WTC11 (cell line): ENCODE data around the gene NRXN3. TPM values are rescaled to one million over a fixed set of nuclear protein-coding genes. Genes with fewer than 3 reads are reported as not detected.

Experiments
- ATAC-seq: fragments of 200-7000 bp; cut with Tn5 transposase; 2 replicates; pipeline ENCODE4 v1.10.0; 2021; ENCODE audit warnings: mild to moderate bottlenecking, moderate library complexity
- CTCF ChIA-PET: fragments of 300-600 bp; sonication (Branson Sonifier 250); formaldehyde crosslinking; loops from one replicate; lab custom pipeline; 2021; ENCODE audit warnings: antibody characterized with exemption; lab: Charles Lee
- POLR2A ChIA-PET: fragments of 350-600 bp; sonication (Branson Sonifier 250); formaldehyde crosslinking; loops from one replicate; lab custom pipeline; 2021; ENCODE audit warnings: antibody characterized with exemption; lab: Charles Lee
- DNase-seq: peaks from one replicate; pipeline ENCODE4 v3.0.0; 2021; ENCODE audit warnings: low spot score
- H3K27ac Mint-ChIP-seq: 2 replicates; pipeline ENCODE4 v1.8.0; 2021; ENCODE audit warnings: mixed read lengths
- H3K27me3 Mint-ChIP-seq: 2 replicates; pipeline ENCODE4 v1.8.0; 2021; ENCODE audit warnings: low read depth, mild to moderate bottlenecking, moderate library complexity, mixed read lengths
- H3K36me3 Mint-ChIP-seq: 2 replicates; pipeline ENCODE4 v1.8.0; 2021; ENCODE audit warnings: mixed read lengths
- H3K4me1 Mint-ChIP-seq: 2 replicates; pipeline ENCODE4 v1.8.0; 2022; ENCODE audit warnings: mixed read lengths
- H3K4me3 Mint-ChIP-seq: 2 replicates; pipeline ENCODE4 v1.8.0; 2021; ENCODE audit warnings: mild to moderate bottlenecking, moderate library complexity, mixed read lengths
- H3K9me3 Mint-ChIP-seq: 2 replicates; pipeline ENCODE4 v1.8.0; 2021; ENCODE audit warnings: mixed read lengths
- EMX1 ChIP-seq: fragments of 250-450 bp; sonication (Bioruptor Pico); IDR thresholded peaks from 2 replicates; pipeline ENCODE4 v1.8.0; 2021; ENCODE audit warnings: mild to moderate bottlenecking
- JUN ChIP-seq: sonication (generic); formaldehyde crosslinking; IDR thresholded peaks from 2 replicates; pipeline ENCODE4 v1.8.0; 2023; ENCODE audit warnings: mild to moderate bottlenecking, missing genetic modification reagents
- MYBL2 ChIP-seq: sonication (generic); formaldehyde crosslinking; IDR thresholded peaks from 2 replicates; pipeline ENCODE4 v1.8.1; 2023; ENCODE audit warnings: mild to moderate bottlenecking, moderate library complexity, missing genetic modification reagents
- NFATC4 ChIP-seq: fragments of 250-450 bp; sonication (Bioruptor Pico); IDR thresholded peaks from 2 replicates; pipeline ENCODE4 v1.9.0; 2021; ENCODE audit warnings: mild to moderate bottlenecking
- NFE2L1 ChIP-seq: sonication (generic); formaldehyde crosslinking; IDR thresholded peaks from 2 replicates; pipeline ENCODE4 v1.8.1; 2023; ENCODE audit warnings: missing genetic modification reagents
- NR1H2 ChIP-seq: sonication (generic); formaldehyde crosslinking; IDR thresholded peaks from 2 replicates; pipeline ENCODE4 v1.9.0; 2021; ENCODE audit warnings: mild to moderate bottlenecking, moderate library complexity, missing genetic modification reagents
- OVOL2 ChIP-seq: fragments of 250-450 bp; sonication (Bioruptor Pico); IDR thresholded peaks from 2 replicates; pipeline ENCODE4 v1.9.0; 2021; ENCODE audit warnings: mild to moderate bottlenecking, borderline replicate concordance
- TEAD4 ChIP-seq: sonication (generic); formaldehyde crosslinking; IDR thresholded peaks from 2 replicates; pipeline ENCODE4 v1.8.0; 2022; ENCODE audit warnings: mild to moderate bottlenecking, missing genetic modification reagents
- ZNF121 ChIP-seq: sonication (generic); formaldehyde crosslinking; IDR thresholded peaks from 2 replicates; pipeline ENCODE4 v1.8.0; 2023; ENCODE audit warnings: missing genetic modification reagents
- total RNA-seq: library from RNA; stranded (reverse); gene quantifications from 3 replicates; pipeline ENCODE4 v1.2.3, GENCODE V29; 2021
- TF ChIP-seq, protein P1 (sequence below): sonication (generic); formaldehyde crosslinking; IDR thresholded peaks from 2 replicates; pipeline ENCODE4 v1.8.0; 2022; ENCODE audit warnings: mild to moderate bottlenecking, missing genetic modification reagents
- TF ChIP-seq, protein P2 (sequence below): fragments of 250-450 bp; sonication (Bioruptor Pico); IDR thresholded peaks from 2 replicates; pipeline ENCODE4 v1.9.0; 2021; ENCODE audit warnings: mild to moderate bottlenecking
- TF ChIP-seq, protein P3 (sequence below): sonication (generic); formaldehyde crosslinking; IDR thresholded peaks from 2 replicates; pipeline ENCODE4 v1.8.1; 2022; ENCODE audit warnings: missing genetic modification reagents, borderline replicate concordance
- TF ChIP-seq, protein P4 (sequence below): sonication (generic); formaldehyde crosslinking; IDR thresholded peaks from 2 replicates; pipeline ENCODE4 v1.8.1; 2022; ENCODE audit warnings: mild to moderate bottlenecking, missing genetic modification reagents, moderate library complexity, borderline replicate concordance
- TF ChIP-seq, protein P5 (sequence below): fragments of 250-450 bp; sonication (Bioruptor Pico); IDR thresholded peaks from 2 replicates; pipeline ENCODE4 v1.9.0; 2021; ENCODE audit warnings: mild to moderate bottlenecking, borderline replicate concordance

The NRXN3 gene
- total RNA-seq, 1 experiment from 2014 or later, result 3.0 TPM

DNA sequence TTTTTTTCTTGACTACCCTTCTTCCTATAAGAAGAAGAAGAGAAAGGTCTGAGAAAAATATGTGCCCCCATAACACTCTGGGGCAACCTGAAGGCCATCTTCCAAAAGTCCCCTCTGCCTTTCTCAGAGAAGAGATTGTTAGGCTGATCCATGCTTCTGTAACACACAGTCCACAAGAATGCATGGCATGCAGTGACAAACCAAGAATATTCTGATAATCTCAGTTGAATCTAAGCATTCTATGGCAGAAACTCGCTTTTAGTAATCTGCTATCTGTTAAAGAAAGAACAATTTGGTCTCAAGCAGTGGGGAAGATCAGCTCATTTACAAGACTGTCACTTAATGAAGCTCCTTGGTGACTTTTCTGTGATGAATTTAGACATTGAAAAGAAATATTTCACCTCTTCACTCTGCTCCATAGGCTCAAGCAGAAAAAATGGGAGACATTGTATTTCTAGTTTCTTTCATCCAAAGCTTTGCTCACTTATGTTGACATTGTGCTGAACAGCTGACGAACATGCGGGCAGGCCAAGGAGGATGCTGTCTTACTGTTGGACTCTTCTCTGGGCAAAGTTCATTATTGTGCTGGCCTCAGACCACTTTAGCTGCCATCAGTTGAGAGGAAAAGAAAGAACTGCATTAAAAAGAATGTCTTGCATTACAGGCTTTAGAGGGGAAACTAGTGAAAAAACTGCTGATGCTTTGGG, 1084.0 kb downstream of the NRXN3 start (continued):
- TF ChIP-seq, protein P1, sequence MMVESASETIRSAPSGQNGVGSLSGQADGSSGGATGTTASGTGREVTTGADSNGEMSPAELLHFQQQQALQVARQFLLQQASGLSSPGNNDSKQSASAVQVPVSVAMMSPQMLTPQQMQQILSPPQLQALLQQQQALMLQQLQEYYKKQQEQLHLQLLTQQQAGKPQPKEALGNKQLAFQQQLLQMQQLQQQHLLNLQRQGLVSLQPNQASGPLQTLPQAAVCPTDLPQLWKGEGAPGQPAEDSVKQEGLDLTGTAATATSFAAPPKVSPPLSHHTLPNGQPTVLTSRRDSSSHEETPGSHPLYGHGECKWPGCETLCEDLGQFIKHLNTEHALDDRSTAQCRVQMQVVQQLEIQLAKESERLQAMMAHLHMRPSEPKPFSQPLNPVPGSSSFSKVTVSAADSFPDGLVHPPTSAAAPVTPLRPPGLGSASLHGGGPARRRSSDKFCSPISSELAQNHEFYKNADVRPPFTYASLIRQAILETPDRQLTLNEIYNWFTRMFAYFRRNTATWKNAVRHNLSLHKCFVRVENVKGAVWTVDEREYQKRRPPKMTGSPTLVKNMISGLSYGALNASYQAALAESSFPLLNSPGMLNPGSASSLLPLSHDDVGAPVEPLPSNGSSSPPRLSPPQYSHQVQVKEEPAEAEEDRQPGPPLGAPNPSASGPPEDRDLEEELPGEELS (CRISPR knock-in tag), result no peak
- TF ChIP-seq, all 79 proteins: peak for 0

DNA sequence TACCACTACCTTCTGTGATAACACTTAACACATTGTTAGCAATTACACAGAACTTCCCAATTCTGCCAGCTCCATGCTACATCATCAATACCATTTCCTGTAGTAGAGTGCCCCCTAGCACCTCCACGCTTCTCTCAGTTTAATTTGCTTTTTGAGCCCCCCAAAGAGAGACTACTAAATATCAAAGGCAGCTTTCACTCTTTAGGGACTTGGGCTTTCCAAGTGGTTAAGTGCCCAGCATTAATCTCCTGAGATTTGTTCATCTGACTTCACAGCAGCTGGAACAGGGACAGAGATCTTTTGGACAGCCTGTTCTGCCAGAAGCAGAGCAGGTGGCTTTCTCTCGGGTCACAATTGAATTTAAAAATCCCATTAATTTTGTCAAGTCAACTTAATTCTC, 1086.2 kb downstream of the NRXN3 start:
- DNase-seq (no peak), ATAC-seq (peak; percentile 44)
- Mint-ChIP-seq H3K27ac (no peak overlapping the region), H3K4me1 (0 out of 2 replicates have a peak, but pooled peaks cover 3% of the 10 kb centered on the region), H3K36me3 (peaks cover 19% of the 10 kb centered on the region), H3K9me3 (peaks cover 37% of the 10 kb centered on the region), H3K27me3 (peaks cover 6% of the 10 kb centered on the region; the same call in 1 of the 2 replicates), H3K4me3 (no peak overlapping the region)
- ChIA-PET POLR2A (no interaction called here), CTCF (interaction anchor here (1.0 kb wide), 1 partner anchor 120 kb away, joined by 3 read pairs; no protein-coding TSS in a partner anchor)
- TF ChIP-seq NFE2L1 (CRISPR knock-in tag) (no peak), NR1H2 (CRISPR knock-in tag) (no peak), MYBL2 (CRISPR knock-in tag) (no peak), JUN (CRISPR knock-in tag) (no peak), OVOL2 (CRISPR knock-in tag) (no peak), EMX1 (CRISPR knock-in tag) (no peak), NFATC4 (CRISPR knock-in tag) (no peak), TEAD4 (CRISPR knock-in tag) (no peak), ZNF121 (CRISPR knock-in tag) (no peak)
- TF ChIP-seq, protein P2, sequence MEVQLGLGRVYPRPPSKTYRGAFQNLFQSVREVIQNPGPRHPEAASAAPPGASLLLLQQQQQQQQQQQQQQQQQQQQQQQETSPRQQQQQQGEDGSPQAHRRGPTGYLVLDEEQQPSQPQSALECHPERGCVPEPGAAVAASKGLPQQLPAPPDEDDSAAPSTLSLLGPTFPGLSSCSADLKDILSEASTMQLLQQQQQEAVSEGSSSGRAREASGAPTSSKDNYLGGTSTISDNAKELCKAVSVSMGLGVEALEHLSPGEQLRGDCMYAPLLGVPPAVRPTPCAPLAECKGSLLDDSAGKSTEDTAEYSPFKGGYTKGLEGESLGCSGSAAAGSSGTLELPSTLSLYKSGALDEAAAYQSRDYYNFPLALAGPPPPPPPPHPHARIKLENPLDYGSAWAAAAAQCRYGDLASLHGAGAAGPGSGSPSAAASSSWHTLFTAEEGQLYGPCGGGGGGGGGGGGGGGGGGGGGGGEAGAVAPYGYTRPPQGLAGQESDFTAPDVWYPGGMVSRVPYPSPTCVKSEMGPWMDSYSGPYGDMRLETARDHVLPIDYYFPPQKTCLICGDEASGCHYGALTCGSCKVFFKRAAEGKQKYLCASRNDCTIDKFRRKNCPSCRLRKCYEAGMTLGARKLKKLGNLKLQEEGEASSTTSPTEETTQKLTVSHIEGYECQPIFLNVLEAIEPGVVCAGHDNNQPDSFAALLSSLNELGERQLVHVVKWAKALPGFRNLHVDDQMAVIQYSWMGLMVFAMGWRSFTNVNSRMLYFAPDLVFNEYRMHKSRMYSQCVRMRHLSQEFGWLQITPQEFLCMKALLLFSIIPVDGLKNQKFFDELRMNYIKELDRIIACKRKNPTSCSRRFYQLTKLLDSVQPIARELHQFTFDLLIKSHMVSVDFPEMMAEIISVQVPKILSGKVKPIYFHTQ (CRISPR knock-in tag), result no peak
- TF ChIP-seq, protein P3, sequence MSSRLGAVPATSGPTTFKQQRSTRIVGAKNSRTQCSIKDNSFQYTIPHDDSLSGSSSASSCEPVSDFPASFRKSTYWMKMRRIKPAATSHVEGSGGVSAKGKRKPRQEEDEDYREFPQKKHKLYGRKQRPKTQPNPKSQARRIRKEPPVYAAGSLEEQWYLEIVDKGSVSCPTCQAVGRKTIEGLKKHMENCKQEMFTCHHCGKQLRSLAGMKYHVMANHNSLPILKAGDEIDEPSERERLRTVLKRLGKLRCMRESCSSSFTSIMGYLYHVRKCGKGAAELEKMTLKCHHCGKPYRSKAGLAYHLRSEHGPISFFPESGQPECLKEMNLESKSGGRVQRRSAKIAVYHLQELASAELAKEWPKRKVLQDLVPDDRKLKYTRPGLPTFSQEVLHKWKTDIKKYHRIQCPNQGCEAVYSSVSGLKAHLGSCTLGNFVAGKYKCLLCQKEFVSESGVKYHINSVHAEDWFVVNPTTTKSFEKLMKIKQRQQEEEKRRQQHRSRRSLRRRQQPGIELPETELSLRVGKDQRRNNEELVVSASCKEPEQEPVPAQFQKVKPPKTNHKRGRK (CRISPR knock-in tag), result no peak

DNA sequence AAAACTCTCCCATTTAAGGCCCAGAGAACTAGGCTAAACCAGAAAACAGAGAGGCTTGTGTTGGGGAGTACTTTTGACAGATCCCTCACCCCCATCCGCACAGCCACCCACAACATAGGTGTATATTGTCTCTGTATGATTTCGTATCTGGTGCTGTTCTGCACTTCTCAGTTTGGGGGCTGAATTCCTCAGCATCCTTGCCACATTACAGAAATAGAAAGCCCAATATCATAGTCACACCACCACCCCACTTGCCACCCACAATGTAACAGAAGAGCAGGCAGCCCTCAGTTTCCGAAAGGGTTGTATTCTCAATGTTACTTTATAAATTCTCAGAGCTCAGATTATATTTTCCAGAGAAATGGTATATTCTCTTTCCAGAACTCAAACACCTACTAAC, 1090.2 kb downstream of the NRXN3 start:
- 0 out of 2 replicates have a peak, but pooled peaks cover 5% of the 10 kb centered on the region for H3K4me1 Mint-ChIP-seq
- POLR2A ChIA-PET, result no interaction called here
- peaks cover 30% of the 10 kb centered on the region for H3K9me3 Mint-ChIP-seq
- TF ChIP-seq, protein P4, sequence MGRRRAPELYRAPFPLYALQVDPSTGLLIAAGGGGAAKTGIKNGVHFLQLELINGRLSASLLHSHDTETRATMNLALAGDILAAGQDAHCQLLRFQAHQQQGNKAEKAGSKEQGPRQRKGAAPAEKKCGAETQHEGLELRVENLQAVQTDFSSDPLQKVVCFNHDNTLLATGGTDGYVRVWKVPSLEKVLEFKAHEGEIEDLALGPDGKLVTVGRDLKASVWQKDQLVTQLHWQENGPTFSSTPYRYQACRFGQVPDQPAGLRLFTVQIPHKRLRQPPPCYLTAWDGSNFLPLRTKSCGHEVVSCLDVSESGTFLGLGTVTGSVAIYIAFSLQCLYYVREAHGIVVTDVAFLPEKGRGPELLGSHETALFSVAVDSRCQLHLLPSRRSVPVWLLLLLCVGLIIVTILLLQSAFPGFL, result no peak
- TF ChIP-seq, protein P5, sequence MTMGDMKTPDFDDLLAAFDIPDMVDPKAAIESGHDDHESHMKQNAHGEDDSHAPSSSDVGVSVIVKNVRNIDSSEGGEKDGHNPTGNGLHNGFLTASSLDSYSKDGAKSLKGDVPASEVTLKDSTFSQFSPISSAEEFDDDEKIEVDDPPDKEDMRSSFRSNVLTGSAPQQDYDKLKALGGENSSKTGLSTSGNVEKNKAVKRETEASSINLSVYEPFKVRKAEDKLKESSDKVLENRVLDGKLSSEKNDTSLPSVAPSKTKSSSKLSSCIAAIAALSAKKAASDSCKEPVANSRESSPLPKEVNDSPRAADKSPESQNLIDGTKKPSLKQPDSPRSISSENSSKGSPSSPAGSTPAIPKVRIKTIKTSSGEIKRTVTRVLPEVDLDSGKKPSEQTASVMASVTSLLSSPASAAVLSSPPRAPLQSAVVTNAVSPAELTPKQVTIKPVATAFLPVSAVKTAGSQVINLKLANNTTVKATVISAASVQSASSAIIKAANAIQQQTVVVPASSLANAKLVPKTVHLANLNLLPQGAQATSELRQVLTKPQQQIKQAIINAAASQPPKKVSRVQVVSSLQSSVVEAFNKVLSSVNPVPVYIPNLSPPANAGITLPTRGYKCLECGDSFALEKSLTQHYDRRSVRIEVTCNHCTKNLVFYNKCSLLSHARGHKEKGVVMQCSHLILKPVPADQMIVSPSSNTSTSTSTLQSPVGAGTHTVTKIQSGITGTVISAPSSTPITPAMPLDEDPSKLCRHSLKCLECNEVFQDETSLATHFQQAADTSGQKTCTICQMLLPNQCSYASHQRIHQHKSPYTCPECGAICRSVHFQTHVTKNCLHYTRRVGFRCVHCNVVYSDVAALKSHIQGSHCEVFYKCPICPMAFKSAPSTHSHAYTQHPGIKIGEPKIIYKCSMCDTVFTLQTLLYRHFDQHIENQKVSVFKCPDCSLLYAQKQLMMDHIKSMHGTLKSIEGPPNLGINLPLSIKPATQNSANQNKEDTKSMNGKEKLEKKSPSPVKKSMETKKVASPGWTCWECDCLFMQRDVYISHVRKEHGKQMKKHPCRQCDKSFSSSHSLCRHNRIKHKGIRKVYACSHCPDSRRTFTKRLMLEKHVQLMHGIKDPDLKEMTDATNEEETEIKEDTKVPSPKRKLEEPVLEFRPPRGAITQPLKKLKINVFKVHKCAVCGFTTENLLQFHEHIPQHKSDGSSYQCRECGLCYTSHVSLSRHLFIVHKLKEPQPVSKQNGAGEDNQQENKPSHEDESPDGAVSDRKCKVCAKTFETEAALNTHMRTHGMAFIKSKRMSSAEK (CRISPR knock-in tag), result no peak
- TF ChIP-seq NFATC4 (CRISPR knock-in tag) (no peak), MYBL2 (CRISPR knock-in tag) (no peak)
- peaks cover 4% of the 10 kb centered on the region; the same call in 1 of the 2 replicates for H3K27me3 Mint-ChIP-seq
- no peak overlapping the region for H3K27ac Mint-ChIP-seq
- ATAC-seq (no peak), DNase-seq (no peak)
- CTCF ChIA-PET, result no interaction called here
- H3K4me3 Mint-ChIP-seq, result no peak overlapping the region
- H3K36me3 Mint-ChIP-seq, result peaks cover 16% of the 10 kb centered on the region
